M059J (cell line): ENCODE results near the gene PIPOX. TPM values are rescaled to one million over a fixed set of nuclear protein-coding genes. Genes with fewer than 3 reads are reported as not detected.

Experiments used
- DNase-seq: peaks from one replicate; pipeline ENCODE4 v3.0.0-alpha.2; 2012; ENCODE audit warnings: low read depth
- total RNA-seq: library from RNA; depleted of rRNA; stranded (reverse); fragments of >200 nt; shearing (Covaris generic); gene quantifications from 2 replicates; pipeline ENCODE4 v1.2.3, GENCODE V29; 2014; rRNA removed

Gene PIPOX, protein sequence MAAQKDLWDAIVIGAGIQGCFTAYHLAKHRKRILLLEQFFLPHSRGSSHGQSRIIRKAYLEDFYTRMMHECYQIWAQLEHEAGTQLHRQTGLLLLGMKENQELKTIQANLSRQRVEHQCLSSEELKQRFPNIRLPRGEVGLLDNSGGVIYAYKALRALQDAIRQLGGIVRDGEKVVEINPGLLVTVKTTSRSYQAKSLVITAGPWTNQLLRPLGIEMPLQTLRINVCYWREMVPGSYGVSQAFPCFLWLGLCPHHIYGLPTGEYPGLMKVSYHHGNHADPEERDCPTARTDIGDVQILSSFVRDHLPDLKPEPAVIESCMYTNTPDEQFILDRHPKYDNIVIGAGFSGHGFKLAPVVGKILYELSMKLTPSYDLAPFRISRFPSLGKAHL
- total RNA-seq, result 0.71 and 5.5 TPM in 2 replicates

DNA sequence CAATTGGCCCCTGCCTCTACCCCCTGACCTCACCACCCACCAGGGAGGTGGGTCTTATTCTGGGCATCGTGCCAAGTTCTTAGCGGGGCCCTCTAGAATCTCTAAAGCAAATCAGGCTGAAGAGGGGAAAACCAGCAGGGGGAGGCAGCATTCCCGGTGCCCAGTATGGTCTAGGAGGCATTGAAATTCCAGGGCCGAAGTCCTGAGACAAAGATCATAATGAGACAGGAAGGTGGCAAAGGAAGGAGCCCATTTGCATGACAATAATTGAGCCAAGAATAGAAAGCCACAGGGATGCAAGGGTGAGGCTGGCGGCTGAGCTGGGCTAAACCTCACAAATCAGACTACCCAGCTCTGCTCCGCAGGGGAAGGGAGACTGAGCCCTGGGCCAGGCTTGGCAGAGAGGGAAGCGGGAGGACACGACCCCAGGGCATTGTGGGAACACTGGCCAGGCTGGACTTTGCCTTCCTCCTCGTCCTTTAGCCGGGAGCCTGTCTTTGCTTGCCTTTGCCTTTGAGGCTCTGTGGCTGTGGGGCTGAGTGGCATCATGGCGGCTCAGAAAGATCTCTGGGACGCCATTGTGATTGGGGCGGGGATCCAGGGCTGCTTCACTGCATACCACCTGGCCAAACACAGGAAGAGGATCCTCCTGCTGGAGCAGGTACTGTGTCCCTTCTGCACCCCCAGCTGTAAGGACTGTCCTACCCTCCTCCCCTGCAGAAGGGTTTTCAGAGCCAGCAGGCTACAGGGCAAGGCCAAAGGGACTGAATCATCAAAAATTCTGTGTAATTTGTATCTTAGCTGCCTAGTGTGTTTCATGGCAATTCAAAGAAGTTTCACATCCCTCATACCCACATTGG is at the start of gene PIPOX:
PIPOX (plus strand) TSS at position 463 of the 860 bp plus-strand sequence; CDS start at position 548, 85 bp downstream.
- DNase-seq, result peak; percentile 64

DNA sequence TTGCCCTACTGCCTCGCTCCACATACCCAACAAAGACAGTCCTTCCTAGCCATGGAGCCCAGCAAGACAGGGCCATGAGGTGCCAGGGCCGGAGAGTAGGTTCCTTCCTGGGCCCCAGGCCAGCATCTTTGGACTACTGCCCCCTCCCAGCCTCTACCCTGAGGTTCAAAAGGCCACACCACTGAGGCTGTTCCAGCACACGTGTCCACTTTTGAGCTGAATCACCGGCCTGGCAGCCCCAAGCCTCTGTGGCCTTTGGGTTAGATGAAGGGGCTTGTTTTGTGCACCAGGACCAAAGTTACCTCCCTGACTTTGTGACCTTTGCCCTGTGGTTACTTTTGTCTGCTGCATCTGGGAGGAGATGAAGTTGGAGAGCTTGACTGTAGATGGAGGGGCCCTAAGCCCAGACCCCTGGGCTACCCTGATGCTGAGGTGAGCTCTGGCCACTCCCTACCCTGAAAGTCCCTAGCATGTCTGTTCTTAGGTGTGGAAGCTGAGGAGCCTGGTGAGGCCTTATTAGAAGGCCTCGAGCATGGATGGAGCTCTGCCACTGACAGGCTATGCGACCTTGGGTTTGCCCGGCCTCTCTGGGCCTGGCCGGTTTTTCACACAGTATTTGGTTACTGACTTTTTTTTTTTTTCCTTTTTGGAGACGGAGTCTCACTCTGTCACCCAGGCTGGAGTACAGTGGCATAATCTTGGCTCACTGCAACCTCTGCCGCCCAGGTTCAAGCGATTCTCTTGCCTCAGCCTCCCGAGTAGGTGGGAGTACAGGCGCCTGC is 49.1 kb upstream of the PIPOX start:
- no peak for DNase-seq

DNA sequence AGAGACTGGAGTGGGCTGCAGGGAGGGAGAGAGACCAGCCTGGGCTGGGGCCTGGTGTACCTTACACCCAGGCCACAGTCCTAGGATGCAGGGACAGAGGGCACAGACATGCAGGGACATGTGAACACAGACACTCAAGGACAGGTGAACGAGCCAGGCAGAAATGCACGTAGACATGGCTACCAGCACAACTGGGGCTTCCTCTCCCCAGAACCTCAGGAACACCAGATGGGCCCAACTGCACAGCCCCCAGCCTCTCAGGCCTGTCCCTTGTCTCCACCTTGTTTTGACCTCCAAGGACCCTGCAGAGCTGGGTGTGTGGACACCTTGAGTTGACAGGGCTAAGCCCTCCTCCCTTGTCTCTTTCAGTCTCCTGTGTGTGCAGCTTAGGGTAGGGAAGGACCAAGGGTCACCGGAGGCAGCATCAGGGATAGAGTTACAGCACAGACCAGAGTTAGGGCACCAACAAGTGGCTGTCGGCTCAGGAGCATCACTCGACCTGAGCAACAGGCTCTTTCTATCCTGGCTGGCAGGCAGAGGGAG is 46.3 kb upstream of the PIPOX start:
- no peak for DNase-seq

DNA sequence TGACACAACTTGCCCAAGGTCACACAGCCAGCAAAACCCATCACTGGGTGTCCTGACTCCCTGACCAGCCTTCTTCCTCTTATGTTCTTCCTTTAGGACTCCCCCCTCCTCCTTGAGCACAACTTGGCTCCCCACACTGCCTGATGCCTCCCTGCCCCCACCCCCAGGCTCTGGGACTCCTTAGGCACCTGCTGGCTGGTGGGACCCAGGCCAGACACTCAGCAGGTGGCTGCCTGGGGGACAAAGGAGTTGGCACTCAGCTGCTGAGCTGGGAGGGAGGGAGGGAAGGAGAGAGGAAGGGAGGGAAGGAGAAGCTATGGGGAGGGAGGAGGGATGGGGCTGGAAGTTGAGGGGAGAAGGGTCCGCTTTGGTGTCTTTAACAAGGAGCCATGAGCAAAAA is 45.1 kb upstream of the PIPOX start:
- DNase-seq, result no peak

DNA sequence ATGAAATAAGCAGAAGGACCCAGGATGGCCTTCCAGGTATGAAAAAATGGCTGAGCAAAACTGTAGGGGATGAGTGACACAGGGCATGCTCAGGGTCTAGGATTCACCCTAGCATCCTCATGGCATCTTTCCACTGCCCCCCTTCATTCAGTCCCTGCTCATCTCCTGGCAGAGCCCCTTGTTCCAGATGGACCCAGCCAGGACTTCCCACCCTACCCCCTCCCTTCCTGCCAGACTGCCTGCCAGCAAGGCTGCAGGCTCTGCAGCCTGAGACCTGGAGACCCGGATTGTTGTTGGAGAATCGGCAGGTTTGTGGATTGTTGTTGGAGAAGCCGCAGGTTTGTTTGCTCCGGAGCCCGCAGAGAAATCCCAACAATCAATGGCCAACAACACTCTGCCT is 43.7 kb upstream of the PIPOX start:
- no peak for DNase-seq

DNA sequence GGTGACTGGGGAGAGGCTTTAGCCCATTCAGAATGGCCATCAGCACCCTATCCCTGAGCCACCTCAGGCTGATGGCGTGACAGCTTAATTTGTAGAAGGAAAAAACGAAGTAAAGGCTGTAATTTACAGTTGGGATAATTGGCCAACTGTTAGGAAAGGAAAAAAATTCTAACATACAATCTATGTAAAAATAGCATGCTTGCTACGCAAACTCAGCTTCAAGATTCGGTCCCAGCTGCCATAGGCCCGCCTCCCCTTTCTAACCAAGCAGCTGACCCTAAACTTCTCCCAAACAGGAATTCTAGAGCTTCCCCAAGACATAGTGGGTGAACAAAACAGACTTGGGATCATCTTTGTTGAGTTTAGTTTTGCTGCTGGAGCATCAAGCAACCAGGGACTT is 42.0 kb upstream of the PIPOX start:
- no peak for DNase-seq

DNA sequence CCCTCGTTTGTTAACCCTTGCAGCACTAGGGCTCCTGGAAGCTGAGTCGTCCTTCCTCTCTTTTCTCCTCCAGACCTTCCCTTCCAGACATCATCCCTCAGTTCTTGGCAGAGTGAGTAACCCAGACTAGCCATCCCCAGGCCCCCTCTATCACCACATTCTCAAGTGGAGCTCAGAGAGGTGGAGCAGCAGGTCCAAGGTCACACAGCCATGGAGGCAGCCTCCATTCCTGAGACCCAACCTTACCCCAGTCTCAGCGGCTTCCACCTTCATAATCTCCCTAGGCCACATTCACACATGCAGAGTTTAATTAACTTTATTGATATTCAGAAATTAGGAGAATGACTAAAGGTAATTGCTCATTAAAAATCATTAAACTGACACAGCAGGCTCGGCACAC is 40.1 kb upstream of the PIPOX start:
- DNase-seq, result no peak

DNA sequence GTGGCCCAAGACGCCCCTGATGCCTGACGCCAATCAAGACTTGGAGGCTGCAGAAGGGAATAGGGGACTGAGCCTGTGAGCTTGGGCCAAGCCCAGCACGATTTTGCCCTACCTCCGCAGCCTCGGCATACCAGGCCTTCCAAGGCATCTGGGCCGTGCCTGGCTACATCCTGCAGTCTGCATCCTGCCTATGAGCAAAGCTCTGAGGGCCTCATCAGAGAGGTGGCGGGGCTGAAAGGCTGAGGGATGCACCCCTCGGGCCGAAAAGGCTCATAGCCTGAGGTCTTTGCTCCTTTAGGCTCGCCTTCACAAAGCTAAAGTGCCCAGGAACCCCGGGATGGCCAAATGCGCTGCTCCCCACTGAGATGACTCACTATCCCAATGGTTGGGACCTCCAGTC is 39.7 kb upstream of the PIPOX start:
- DNase-seq, result no peak

DNA sequence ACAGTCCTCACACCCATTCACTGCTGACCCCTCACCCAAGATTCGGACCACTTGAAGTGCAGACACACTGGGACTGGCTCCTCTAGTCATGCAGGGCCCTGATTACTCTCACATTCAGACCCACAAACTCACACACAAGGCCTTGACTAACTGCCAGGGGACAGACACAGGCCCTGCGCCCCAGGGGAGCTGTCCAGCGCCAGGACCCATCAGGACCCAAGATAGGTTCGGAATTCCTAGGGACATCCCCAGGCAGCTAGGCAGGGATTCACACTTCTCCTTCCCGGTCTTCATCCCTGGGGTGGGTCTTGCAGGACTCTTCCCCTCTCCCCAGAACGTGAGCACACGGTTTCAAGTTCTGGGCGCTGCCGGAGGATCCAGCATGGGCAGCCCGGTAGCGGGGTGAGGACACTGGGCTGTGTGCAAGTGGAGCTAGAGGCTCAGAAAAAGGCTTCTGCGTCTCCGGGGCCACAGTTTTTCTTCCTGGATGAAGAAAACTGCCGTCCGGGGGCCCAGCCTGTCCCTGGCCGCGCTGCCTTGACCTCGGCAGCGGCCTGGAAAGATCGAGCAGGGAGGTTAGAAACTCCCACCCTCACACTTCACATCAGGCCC is 38.8 kb upstream of the PIPOX start:
- DNase-seq, result peak; percentile 39

DNA sequence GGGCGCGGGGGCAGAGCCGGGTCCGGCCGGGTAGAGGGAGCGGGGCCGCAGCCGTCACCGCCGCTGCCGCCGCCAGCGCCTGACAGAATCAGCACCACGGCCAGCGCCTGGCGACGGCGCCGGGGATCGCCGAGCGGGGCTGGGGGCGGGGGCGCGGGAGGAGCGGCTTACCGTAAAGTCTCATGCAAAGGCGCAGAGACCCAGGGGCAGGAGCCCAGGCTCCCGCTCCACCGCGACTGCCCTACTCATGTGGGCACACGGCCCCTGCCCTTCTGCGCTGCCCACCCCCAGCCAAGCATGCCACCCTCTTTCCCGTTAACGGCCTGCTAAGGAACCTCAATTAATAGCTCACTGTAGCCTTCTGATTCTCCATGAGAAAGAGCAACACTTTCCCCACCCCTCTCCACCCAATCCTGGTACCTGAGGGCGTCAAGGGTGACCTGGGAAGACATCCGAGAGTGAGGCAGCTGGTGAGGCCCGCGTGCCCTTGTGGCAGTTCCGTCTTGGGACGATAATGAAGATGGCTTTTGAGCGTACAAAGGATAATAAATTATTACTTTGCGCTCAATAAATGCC is 36.9 kb upstream of the PIPOX start, which contains the start of gene SEZ6:
SEZ6 (minus strand) TSS at position 98 of the 576 bp plus-strand sequence. CDS start 164 bp downstream, outside the sequence.
- peak; percentile 53 for DNase-seq

DNA sequence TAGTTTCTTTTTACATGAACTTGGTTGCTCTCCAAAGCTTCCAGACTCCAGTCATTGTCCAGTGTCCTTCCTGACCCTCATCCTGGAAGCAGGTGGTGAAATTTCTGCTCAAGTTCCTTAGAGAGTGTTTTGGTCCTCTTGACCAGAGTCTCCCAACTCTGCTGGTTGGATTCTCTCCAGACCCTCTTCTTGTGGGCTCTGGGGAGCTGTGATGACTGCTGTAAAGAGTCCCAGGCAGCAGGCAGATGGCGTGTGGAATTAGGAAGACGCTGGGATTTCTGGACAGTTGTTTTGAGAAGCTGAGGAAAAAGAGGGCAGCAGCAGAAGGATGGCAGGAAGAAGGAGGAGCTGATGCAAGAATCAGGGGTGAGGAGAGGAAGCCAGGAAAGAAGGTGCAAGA is 35.5 kb upstream of the PIPOX start:
- no peak for DNase-seq

DNA sequence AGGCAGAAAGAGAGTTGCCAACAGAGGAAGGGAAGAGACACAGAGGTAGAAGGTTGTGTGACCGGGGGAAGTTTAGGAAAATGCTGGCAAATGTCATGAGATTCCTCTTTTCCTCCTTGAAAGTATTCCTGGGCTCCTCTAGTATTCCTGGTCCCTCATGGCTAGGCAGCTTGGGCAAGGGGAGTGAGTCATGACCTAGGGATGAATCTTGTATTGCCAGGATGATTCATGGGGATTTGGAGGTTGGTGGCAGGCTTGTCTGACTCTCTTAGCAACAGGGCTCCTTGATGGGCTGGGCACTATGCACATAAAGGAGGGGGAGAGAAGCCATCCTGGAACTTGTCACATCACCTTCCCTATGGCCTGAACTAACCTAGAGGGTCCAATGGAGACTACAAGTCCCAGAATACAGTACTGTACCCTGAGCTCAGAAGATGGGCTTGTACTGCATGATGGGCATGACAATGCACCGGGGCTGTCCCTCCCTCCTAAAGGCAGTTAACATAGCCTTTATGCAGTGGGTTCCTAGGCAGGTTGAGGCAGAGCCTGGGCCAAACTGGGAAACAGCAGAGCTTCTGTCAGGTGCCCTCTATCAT is 35.0 kb upstream of the PIPOX start:
- DNase-seq, result peak; percentile 81

DNA sequence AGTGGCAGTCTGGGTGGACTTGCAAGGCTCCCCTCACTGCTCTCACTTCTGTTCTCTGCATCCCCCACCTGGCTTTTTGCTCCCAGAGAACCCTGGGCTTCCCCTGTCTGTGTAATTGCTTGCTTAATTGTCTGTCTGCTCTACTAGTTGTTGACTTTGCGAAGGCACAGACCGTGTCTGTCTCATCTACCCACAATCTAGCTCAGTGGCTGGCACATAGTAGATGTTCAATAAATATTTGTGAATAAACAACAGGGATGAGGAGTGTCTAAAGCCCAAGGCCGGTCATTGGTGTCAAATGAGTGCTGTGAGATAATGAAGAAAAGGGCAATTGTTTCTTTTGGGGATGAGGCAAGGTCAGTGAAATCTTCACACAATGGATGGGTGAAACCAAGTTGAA is 34.4 kb upstream of the PIPOX start:
- no peak for DNase-seq

DNA sequence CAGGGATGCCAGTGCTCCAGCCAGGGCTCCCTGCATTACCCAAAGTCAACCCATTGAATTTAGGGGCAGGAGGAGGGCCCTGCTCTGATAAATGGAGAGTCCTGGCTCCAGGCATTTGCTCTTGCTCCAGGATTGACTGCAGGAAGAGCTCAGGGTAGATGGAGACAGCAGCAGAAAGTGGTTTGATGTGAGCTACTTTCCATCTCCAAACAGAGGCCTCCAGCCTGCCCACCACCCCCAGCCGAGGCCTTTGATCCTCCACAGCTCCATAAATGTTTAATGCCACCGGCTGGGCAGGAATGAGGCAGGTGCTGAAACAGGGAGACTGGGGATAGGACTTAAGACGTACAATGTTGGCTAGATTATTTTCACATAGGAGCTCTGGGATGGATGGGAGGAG is 32.8 kb upstream of the PIPOX start:
- no peak for DNase-seq

DNA sequence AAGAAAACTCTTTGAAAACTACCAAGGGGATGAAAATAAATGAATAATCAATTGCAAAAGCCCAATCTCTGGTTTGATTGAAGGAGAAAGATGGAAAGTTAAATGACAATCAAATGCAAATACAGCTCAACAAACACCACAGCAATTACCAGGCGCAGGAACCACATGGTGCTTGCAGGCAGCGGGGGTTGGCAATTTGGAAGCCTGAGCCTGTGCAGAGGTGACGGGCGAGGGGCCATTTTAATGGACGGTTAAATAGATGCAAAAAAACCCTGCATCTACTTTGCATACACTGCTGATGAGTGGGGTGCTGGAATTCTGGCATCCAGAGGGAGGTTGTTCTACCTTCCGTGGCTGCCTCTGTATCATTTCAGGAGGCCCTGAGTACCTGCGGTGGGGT is 32.4 kb upstream of the PIPOX start:
- no peak for DNase-seq

DNA sequence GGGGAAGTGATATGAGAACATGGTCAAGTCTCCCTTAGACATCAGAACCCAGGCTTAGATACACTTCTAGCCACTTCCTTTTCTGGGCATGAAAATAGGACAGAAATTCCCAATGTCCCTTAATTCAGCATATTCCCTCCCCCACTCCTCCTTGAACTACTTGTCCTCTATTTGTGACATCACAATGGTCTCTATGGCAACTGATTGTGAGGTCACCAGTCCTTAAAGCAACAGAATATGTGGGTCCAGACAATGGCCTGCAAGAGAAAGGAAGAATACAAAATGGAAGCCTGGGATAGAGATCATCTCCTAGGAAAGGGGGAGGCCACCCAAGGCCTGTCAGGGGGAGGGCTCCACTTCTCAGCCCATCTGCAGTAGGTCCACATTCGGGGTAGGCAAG is 30.4 kb upstream of the PIPOX start:
- peak; percentile 25 for DNase-seq

DNA sequence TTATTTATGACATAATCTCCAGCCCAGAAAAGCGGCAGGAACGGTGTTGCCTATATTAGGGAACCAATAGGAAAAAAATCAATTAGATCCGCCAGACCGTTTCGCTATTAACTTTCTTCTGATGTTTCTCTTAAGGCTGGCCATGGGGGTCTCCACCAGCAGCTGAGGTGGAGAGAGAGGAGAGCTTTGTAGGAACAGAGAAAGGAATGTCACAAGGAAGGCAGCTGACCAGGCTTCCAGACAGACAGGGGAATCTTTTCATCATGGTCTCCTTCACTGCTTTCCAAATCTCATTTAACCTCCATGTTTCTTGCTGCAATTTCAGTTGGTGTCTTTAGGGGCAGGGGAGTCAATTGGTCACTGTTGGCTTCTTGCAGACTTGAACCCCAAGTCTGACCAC is 28.2 kb upstream of the PIPOX start:
- DNase-seq, result no peak

DNA sequence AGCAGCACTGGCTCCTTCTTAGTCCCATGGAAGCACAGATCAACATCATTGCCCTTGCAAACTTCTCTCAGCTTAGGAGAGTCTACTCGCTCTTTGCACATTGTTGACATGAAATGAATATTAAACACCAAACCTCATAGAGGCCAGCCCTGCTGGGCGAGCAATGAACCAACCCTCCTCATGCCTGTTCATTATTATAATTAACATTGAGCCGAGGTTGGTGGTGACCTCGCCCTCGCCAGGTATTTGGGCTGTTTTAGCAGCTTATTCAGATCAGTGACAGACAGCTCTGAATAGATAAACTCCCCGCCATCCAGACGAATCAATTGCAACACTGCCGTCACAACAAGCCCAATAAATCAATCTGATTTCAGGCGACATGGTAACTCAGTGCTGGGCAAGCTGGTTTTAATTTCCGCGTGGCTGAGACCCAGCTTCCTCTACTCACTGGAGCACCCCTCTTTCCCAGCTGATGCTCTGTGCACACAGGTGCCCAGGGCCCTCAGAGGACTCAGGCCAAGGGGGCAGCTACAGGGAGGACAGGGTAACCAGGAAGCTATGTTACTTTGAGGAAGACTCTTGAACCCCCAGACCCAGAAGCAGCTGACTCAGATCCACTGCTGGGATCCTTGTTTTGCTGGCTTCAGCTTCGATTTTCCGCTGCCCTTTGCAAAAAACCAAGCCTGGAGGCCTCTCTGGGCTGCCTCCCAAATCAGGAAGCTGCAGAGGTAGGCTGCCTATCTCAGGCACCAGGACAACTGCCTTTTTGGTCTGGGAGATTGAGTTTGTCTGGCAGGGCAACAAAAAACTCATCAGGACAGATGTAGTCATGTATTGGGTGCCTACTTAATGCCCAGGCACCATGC is 26.4 kb upstream of the PIPOX start:
- DNase-seq, result no peak

DNA sequence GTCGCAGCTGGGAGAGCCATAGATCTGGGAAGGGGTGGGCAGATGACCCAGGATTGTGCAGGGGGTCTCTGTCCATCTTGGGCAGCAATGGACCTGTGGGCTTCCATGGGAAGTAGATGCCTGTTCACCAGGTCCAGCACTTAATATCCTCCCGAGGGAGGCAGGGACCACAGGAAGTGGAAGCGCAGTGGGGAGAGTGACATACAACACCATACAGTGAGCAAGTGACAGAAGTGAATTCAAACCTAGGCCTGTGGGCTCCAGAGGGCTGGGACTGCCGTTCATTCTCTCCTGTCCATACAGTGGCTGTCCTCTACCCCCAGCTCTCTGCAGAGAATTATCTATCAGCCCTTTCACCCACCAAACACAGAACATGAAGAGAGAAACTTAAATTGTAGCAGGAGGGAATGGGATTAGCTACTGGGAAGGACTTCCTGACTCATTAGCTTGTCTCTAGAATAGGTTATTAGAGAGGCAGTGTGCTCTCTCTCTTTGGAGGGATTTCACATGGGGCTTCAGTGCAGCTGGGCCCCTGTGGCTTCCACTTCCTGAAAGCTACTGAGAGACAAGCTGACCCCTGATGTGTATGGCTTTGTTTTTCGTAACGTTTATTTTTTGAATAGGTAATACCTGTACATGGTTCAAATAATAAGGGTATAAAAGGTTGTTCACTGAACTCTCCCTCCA is 24.0 kb upstream of the PIPOX start:
- DNase-seq, result no peak
